GM20000 (cell line): Measurements from ENCODE around the gene C2orf76.

ENCODE experiments used
- DNase-seq: peaks from one replicate; pipeline ENCODE4 v3.0.0; 2012; ENCODE audit warnings: low spot score
- CTCF ChIP-seq: IDR thresholded peaks from 2 replicates; pipeline ENCODE4 v1.5.1; 2012; ENCODE audit warnings: mild to moderate bottlenecking, control low read depth; ENCODE audit errors: extremely low read depth, missing control alignments

Gene C2orf76

GRCh38 chr2:119266091-119266589 is 100.5 kb downstream of the C2orf76 start:
- DNase-seq, result no peak
- TF ChIP-seq CTCF, result no peak

- no peak for TF ChIP-seq CTCF
These were observed 101.0 kb downstream of the C2orf76 start for GRCh38 chr2:119265693-119266066.

DNA sequence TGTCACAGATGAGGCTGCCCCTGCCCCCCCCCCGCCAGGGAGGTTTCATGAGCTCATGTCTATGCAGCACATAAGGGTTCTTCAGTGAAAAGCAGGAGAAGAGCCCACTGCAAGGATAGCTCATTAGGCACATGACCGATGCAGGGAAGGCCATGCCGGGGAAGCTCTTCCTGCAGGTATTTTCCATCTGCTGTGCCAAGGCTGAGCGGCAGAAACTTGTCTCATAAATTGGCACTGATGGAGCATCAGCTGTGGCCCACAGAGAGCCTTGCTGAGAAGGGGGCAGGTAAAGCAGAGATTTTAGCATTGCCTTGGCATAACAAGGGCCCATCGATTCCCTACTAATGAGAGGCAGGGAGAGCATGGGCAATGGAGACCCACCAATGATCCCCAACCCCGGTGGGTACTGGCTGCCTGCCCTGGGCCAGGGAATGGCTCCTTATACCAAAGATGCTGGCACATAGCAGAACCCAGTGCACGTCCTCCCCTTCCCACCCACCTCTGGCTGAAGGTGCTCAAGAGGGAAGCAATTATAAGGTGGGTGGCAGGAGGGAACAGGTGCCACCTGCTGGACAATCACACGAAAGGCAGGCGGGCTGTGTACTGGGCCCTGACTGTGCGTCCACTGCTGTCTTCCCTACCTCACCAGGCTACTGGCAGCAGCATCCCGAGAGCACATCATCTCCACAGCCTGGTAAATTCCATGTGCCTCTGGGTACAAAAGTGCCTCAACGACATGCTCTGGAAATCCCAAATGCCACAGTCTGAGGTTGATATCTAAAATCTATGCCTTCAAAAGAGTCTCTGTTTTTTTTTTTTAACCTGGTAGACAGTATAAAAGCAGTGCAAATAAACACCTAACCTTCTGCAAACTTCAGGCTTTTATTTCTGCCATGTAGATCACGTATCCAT is 101.6 kb downstream of the C2orf76 start:
- peak; percentile 79 for DNase-seq
- TF ChIP-seq CTCF, result peak; percentile 88

More at GRCh38 chr2:119265693-119266066, 101.0 kb downstream of the C2orf76 start:
- no peak for DNase-seq

- DNase-seq, result no peak
These were observed 103.0 kb downstream of the C2orf76 start for GRCh38 chr2:119263656-119264055.

GRCh38 chr2:119263025-119263424 is 103.6 kb downstream of the C2orf76 start:
- no peak for DNase-seq
- TF ChIP-seq CTCF, result no peak

More at GRCh38 chr2:119263656-119264055, 103.0 kb downstream of the C2orf76 start:
- no peak for TF ChIP-seq CTCF

- no peak for TF ChIP-seq CTCF
- no peak for DNase-seq
These were observed 105.0 kb downstream of the C2orf76 start for GRCh38 chr2:119261493-119262225.
